GM12891 (cell line): ENCODE measurements around the gene CD46.
A peak's percentile ranks its signal among the peaks of the same experiment; 100 is the strongest.

Experiments
- PAX5 ChIP-seq: IDR thresholded peaks from 2 replicates; pipeline ENCODE4 v1.6.1; 2011; ENCODE audit warnings: low read length, moderate library complexity, mild to moderate bottlenecking; ENCODE audit not compliant: insufficient read depth, severe bottlenecking
- POLR2A ChIP-seq: IDR thresholded peaks from 2 replicates; pipeline ENCODE4 v1.6.1; 2011; ENCODE audit warnings: low read depth, low read length, control low read depth
- POLR2AphosphoS5 ChIP-seq: IDR thresholded peaks from 2 replicates; pipeline ENCODE4 v1.6.1; 2011; ENCODE audit warnings: low read depth, low read length, control low read depth
- POU2F2 ChIP-seq: IDR thresholded peaks from 2 replicates; pipeline ENCODE4 v1.6.1; 2011; ENCODE audit warnings: low read depth, mild to moderate bottlenecking, control low read depth, low read length, moderate library complexity
- SPI1 ChIP-seq: IDR thresholded peaks from 2 replicates; pipeline ENCODE4 v1.6.1; 2011; ENCODE audit warnings: low read depth, low read length, control low read depth
- TAF1 ChIP-seq: IDR thresholded peaks from 2 replicates; pipeline ENCODE4 v1.6.1; 2011; ENCODE audit warnings: low read depth, low read length, control low read depth

DNA sequence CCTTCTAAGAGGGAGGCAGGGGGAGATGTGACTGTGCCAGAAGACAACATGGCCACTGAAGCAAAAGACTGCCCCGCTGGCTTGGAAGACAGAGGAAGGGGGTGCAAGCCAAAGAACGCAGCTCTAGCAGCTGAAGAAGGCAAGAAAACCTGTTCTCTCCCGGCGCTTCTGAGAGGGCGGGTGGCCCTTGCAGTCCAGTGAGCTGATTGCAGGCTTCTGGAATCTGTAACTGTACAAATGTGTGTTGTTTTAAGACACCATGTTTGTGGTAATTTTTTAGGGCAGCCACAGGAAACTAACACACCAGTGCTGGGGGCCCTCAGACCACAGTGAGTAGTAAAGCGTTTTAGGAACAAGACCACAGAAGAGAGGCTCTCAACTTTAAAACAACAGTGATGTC, 47.0 kb downstream of the CD46 start:
- TF ChIP-seq POLR2A (no peak), POLR2AphosphoS5 (0 out of 2 replicates have a peak, but pooled peaks have one; percentile 13), SPI1 (no peak), TAF1 (no peak), POU2F2 (no peak), PAX5 (no peak)
